HL-60 (cell line): ENCODE data around the gene RGSL1.
A peak's percentile ranks its signal among the peaks of the same experiment; 100 is the strongest.

Source experiments
- DNase-seq, 2 experiments: peaks; one replicate each; pipeline ENCODE4 v3.0.0-alpha.2; 2010 to 2020; ENCODE audit warnings: low read depth in 1 of 2, low spot score in 1 of 2
- H3K27ac ChIP-seq: fragments of 250-450 bp; sonication (Bioruptor Pico); replicated peaks from 2 replicates; pipeline ENCODE4 v1.5.1; 2020; ENCODE audit warnings: mild to moderate bottlenecking, moderate library complexity
- H3K27me3 ChIP-seq: fragments of 250-450 bp; sonication (Bioruptor Pico); 2 replicates; pipeline ENCODE4 v1.5.1; 2021; ENCODE audit warnings: mild to moderate bottlenecking, moderate library complexity; ENCODE audit not compliant: insufficient read depth, poor library complexity, severe bottlenecking
- H3K4me3 ChIP-seq: replicated peaks from 2 replicates; pipeline ENCODE4 v1.5.1; 2011; ENCODE audit warnings: mild to moderate bottlenecking, control low read depth, low read length; ENCODE audit not compliant: insufficient read depth
- GABPA ChIP-seq: IDR thresholded peaks from 2 replicates; pipeline ENCODE4 v1.6.1; 2012; ENCODE audit warnings: low read depth
- POLR2AphosphoS5 ChIP-seq: IDR thresholded peaks from 2 replicates; pipeline ENCODE4 v1.6.1; 2012; ENCODE audit warnings: low read depth
- SPI1 ChIP-seq: IDR thresholded peaks from 2 replicates; pipeline ENCODE4 v1.6.1; 2012; ENCODE audit warnings: low read depth, mild to moderate bottlenecking, borderline replicate concordance
- TF ChIP-seq, protein P1 (sequence below): IDR thresholded peaks from one replicate; pipeline ENCODE4 v1.5.1; 2011; ENCODE audit warnings: low read length, control low read depth, inconsistent platforms; ENCODE audit not compliant: insufficient read depth
- TF ChIP-seq, protein P2 (sequence below): IDR thresholded peaks from 2 replicates; pipeline ENCODE4 v1.6.1; 2012; ENCODE audit warnings: low read depth; ENCODE audit not compliant: insufficient replicate concordance

The RGSL1 gene

DNA sequence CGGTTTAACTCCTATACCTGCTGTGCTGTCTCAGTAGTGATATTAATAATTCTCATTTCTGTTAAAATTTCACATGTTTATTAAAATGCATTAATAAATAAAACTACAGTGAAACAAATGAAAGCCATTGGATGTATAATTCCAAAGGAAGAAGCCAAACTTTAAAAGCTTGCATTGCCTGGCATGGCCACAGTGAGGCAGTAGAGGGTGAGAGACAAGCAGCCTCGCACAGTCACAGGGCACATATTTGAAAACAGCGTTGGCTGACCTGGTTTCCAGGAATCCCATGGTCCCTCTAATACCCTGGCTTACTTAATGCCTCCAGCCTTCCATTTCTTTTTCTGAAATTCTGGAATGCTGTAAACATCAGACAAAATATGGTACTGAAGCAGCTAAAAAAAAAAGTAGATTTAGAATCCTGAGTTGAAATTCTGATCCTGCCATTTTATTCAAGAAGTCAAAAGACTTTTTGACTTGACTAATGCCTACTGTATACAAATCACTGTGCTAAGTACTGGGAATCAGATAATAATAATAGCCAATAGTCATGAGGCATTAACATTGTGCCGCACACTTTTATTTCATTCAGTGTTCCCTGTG, 145.8 kb downstream of the RGSL1 start:
- H3K27me3 ChIP-seq = no peaks in the 10 kb centered on the region
- no peak overlapping the region for H3K27ac ChIP-seq
- peak in 1 of 2 experiments; percentile 59 for DNase-seq
- no peak overlapping the region for H3K4me3 ChIP-seq
- TF ChIP-seq SPI1 (no peak), POLR2AphosphoS5 (no peak), GABPA (no peak)
- TF ChIP-seq, protein P1, sequence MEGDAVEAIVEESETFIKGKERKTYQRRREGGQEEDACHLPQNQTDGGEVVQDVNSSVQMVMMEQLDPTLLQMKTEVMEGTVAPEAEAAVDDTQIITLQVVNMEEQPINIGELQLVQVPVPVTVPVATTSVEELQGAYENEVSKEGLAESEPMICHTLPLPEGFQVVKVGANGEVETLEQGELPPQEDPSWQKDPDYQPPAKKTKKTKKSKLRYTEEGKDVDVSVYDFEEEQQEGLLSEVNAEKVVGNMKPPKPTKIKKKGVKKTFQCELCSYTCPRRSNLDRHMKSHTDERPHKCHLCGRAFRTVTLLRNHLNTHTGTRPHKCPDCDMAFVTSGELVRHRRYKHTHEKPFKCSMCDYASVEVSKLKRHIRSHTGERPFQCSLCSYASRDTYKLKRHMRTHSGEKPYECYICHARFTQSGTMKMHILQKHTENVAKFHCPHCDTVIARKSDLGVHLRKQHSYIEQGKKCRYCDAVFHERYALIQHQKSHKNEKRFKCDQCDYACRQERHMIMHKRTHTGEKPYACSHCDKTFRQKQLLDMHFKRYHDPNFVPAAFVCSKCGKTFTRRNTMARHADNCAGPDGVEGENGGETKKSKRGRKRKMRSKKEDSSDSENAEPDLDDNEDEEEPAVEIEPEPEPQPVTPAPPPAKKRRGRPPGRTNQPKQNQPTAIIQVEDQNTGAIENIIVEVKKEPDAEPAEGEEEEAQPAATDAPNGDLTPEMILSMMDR = peak; percentile 71
- TF ChIP-seq, protein P2, sequence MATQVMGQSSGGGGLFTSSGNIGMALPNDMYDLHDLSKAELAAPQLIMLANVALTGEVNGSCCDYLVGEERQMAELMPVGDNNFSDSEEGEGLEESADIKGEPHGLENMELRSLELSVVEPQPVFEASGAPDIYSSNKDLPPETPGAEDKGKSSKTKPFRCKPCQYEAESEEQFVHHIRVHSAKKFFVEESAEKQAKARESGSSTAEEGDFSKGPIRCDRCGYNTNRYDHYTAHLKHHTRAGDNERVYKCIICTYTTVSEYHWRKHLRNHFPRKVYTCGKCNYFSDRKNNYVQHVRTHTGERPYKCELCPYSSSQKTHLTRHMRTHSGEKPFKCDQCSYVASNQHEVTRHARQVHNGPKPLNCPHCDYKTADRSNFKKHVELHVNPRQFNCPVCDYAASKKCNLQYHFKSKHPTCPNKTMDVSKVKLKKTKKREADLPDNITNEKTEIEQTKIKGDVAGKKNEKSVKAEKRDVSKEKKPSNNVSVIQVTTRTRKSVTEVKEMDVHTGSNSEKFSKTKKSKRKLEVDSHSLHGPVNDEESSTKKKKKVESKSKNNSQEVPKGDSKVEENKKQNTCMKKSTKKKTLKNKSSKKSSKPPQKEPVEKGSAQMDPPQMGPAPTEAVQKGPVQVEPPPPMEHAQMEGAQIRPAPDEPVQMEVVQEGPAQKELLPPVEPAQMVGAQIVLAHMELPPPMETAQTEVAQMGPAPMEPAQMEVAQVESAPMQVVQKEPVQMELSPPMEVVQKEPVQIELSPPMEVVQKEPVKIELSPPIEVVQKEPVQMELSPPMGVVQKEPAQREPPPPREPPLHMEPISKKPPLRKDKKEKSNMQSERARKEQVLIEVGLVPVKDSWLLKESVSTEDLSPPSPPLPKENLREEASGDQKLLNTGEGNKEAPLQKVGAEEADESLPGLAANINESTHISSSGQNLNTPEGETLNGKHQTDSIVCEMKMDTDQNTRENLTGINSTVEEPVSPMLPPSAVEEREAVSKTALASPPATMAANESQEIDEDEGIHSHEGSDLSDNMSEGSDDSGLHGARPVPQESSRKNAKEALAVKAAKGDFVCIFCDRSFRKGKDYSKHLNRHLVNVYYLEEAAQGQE = no peak

DNA sequence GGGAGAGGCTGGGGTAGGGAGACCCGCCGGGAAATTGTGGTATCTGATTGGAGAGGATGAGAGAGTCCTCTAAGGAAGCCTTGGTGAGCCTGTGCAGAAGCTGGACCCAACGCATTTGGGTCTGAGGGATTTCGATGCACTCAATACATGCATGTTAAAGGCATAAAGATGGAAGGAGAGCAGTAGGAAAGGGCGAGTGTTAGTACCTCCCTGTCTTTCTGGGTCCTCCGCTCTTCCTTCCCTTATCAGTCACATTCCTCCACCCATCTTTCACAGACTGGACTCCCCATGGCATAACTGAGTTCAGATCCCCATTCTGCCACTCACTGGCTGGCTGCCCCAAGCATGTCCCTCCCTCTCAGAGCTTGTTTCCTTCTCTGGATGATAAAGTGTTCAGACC, 147.0 kb downstream of the RGSL1 start:
- no peak overlapping the region for H3K27ac ChIP-seq
- H3K4me3 ChIP-seq = no peak overlapping the region
- TF ChIP-seq SPI1 = no peak
- TF ChIP-seq, protein P2 = no peak
- TF ChIP-seq, protein P1 = no peak
- TF ChIP-seq GABPA = no peak
- no peak for TF ChIP-seq POLR2AphosphoS5
- H3K27me3 ChIP-seq = no peaks in the 10 kb centered on the region
- no peak for DNase-seq

DNA sequence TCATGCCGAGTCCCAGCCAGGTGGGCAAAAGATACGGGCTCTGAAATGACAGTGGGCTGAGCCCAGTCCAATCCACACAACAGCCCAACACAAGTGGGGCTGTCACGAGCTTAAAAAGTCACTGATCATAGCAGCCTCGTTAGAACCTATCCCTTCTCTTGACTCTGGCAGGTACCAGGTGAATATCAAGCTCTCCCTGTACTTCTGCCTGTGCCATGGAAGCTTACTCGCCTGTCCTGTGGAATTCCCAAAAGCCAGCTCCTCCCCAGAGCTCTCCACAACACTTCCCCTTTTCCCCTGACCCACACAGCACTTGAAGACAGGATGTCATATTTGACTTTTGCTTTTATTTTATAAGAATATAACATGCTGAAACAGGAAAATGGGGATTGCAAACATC, 148.3 kb downstream of the RGSL1 start:
- no peak for DNase-seq
- no peak overlapping the region for H3K27ac ChIP-seq
- no peak overlapping the region for H3K4me3 ChIP-seq
- peak; percentile 86 for TF ChIP-seq SPI1
- TF ChIP-seq, protein P2 = no peak
- H3K27me3 ChIP-seq = no peaks in the 10 kb centered on the region

DNA sequence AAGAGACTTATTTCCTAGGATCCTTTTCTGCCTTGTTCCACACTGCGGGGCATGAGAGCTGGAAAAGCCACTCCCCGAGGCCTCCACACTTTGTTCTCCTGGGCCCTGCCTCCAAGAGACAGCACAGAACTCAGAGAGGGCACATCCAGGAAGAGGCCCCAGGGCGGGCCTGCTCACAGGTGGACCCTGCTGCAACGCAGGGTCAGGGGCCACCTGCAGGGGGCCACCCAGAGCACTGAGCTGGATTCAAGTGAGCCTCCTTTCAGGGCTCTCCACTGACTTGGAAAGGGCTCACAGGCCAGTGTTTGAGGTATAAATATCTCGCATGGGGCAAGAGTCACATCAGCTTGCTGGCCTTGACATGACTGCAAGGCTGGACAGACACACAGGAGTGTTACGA, 149.4 kb downstream of the RGSL1 start:
- no peak for DNase-seq
- no peaks in the 10 kb centered on the region for H3K27me3 ChIP-seq
- TF ChIP-seq, protein P1 = peak; percentile 1
- TF ChIP-seq, protein P2 = no peak
- no peak overlapping the region for H3K27ac ChIP-seq
- H3K4me3 ChIP-seq = no peak overlapping the region
